UCSD-AML1 (cell line): Measurements from ENCODE around the gene E2F7.
A peak's percentile ranks its signal among the peaks of the same experiment; 100 is the strongest.

ENCODE experiments used
- DNase-seq: peaks from one replicate; lab custom pipeline; 2025; ENCODE audit not compliant: unreplicated experiment; lab: John Stamatoyannopoulos, UW

E2F7 gene

DNA sequence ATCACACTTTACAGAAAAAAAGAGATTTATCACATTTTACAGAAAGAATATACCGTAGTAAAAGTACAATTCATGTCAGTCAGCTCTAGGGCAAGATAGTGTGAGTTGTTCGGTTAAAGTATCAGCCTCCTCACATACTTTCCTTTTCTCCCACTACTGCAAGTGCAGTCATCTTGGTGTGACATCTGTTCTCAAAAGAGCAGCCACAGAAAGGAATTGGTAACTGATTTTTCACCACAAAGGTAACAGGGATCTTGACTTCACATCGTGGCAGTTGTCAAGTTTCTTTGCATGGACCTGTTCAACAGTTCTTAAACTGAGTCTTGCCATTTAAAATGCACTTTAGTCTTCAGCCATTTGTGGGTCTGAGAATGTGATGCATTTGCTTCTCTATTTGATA, 5.0 kb upstream of the E2F7 start:
- no peak for DNase-seq

DNA sequence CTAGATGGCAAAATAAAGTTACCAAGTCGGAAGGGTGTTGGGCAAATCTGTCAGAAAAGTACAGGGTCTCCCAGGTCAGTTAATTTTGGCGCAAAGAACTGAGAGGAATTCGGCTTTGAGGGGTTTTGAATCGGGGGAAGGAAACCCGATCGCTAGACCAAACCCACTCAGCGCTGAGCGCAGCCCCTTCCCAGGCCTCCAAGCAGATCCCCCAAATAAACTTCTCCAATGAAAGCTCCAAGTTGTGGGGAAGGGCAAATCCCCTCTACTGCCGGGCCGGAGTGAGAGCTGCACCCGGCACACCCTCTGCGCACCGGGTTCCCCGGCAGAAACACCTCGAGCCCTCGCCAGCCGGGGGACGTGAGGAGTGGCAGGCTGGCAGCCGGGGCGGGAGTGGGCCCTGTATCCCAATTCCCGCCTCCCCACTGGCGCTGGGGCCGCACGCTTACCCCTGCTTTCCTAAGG, 441 bp downstream of the E2F7 start:
- no peak for DNase-seq

DNA sequence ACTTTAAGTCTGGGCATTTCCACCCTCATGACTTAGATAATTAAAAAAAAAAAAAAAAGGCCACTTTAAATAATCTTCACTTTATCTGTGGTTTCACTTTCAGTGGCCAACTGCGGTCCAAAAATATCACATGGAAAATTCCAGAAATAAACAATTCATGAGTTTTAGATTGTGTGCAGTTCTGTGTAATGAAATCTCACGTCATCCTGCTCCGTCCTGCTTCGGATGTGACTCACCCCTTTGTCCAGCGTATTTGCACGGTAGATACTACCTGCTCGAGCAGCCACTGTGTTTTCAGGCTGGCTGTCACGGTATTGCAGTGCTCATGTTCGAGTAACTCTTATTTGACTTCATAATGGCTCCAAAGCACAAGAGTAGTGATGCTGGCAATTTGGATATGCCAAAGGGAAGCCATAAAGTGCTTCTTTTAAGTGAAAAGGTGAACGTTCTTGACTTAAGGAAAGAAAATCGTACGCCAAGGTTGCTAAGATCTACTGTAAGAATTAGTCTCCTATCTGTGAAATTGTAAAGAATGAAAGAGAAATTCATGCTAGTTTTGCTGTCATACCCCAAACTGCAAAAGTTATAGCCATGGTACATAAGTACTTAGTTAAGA, 2.4 kb downstream of the E2F7 start:
- DNase-seq, result no peak

DNA sequence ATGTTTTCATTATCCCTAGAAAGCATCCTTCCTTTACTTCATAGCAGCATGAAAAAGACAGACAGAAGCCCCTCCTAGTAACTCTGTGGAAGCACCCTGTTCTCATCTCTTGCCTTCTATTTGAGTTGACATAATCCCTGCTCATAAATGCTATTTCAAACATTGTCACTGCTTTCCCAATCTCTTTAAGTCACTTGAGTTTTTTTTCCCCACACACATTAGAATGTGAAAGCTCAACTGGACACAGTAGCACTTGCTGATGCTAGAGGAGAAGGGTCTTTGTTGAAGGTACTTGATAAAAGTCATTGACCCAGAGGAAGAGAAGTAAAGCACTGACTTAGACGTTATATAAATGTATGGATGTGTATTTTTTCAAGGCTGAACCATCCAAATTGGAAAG, 3.0 kb downstream of the E2F7 start:
- DNase-seq, result no peak

DNA sequence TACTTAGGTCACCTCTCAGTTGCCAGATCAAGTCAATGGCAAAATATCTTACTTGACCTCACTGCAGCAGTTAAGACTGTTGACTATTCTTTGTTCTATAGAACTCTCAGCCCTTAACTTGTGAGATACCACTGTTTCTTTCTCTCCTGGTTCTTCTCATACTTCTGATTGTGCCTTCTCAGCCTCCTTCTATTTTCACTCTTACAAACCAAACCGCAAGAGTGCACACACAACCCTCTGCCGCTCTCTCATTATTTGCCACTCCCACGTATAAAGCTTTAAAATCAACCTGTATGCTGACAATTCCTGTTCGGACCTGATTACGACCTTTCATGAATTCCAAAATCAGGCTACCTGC, 4.5 kb downstream of the E2F7 start:
- no peak for DNase-seq

DNA sequence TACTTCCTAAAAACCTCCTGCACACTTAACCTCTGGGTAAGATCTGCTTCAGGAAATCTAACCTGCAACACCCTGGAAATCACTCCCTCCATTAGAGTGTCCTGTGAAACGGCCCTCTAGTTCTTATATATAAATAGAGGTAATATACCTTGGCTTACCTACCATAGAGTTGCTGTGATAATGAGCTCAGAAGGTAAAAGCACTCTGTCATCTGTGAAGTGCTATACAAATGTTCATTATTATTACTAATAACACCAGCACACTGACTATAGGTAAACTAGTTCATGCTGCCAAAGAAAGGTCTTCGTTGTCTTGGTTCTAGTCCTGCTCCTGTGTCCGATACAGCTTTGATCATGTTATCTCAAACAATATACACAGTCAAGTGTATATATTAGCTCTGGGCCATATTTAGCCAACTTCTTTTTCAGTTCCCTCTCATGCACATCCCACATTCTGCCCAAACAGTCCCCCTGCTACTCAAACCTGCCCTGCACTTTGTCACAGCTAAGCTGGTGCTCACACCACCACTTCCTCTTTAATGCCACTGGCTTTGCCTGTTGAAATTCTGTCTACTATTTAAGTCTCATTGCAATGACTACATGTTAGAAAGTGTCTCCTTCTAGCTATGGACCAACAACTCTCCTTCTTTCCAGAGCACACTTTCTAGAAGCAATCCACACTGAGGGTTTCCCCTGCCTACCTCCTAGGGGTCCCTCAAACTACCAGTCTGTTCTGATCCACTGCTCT, 5.1 kb downstream of the E2F7 start:
- DNase-seq, result peak; percentile 18

DNA sequence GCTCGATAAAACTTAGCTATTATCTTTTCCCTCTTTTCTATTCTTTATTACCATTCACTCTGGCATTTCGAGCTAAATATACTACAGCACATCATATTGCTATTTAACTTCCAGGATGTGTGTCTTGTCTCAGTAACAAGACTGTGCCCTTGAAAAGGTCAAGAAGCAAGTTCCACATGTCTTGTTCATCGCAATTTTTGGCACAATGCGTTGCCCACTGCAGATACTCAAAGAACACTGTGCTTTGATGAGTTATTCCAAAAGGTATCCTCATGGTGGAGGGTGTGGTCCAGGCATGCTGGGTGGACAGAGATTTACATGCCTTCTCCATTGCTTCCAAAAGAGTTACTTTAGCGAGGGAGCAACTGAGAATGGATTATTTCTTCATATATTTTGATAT, 6.6 kb downstream of the E2F7 start:
- no peak for DNase-seq

DNA sequence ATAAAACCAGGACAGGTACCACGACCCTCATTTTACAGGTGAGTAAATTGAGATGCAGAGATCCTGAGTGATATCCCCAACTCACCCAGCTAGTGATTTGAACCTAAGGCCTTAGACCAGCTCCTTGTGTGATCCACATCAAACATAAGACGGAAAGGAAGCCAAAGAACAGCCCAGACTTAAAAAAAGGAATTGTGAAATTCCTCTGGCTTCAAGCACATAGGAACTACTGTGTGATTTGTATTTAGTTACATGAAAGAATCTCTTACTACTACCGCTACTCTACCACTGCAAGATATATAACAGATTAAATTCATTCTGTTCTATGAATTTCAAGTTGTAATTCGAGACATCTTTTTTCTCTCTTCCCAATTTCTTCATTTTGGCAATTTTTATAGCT, 10.5 kb downstream of the E2F7 start:
- no peak for DNase-seq

DNA sequence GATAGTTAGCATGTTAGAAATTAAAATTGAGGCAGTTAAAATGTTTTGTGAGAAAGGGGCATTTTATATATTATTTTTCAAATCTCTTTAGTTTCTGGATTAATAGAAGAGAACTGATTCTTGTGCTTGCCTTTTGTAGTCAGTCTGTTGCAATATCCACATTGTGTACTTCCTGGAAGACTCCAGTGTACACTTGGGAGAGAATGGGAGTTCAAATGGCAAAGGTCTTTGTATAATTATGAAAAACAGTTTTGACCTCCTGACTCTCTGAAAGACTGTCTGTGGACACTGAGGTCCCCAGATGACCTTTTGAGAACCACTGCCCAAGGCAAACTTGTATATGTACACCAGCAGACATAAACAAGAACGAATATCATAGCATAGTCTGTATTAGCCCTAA, 12.1 kb downstream of the E2F7 start:
- DNase-seq, result no peak

DNA sequence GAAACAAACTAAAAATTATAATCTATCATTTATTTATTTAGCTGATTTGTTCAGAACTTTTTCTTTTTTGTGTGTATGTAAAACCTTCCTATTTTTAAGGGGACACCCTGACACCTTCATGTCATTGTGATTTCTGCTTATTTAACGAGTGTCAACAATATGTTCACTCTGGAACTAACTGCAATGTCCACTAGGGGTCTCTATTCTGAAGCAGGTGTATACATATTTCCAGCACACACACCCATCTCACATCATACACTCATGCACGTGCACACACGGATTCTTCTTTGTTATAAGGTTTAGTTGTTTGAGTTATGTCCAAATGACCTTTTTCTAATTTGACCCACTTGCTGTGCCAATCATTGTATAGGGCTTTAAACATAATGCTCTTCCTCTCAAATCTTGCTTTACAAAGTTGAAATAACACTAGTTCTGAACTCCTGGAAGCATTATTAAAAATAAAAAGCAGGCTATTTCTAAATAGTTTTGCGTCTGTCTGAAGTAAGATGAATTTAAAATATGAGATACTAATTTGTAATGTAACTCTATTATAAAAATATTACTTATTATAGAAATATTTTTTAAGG, 15.5 kb downstream of the E2F7 start:
- no peak for DNase-seq

DNA sequence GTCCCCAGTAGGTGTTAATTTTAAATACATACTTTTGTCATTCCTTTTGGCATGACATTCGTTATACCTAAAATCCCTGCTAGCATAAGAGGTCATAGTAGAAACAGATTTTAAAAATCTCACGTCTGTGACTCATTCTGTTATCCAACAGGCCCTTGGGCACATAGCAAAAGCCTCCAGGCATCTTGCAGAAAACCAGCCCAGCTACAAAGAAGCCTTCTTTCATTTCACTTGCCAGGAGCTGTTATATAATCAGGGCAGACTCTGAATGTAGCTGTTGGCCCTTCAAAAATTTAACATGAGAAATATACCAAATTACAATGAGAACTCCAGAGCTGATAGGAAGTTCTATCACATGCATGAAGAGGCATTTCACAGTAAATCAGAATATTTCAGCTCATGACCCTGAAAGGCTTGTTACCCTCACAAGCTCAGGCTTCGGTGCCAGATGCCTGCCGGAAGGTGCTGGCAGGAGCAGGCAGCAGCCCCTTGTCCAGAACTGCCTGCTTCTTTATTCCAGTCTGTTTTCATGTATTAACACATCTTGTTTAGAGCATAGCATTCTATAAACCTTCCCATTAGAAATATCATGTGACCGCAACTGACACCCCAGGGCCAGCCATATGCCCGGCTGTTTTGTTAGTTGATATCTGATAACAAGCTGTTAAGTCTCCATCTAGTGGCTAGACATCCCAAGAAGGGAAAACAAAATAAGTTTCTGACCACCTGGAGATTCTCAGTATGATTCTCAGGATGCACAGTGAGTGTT, 17.8 kb downstream of the E2F7 start:
- DNase-seq, result no peak

DNA sequence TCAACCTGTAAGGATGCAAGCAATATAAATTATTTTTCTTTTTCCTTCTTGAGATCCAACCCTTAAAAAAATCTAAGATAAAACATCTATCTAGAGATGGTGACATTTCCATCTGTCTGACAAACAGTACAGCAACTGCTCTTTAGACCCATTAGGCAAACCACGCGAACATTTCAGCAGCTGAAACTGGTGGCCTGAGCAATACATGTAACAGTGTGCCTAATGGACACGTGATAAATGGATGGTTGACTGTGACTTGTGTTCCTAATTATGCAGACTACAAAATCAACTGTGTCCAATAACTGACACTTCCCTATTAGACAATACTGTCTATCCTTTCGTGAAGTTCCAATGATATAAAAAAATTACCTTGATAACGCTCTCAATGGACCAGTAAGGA, 18.9 kb downstream of the E2F7 start:
- no peak for DNase-seq

DNA sequence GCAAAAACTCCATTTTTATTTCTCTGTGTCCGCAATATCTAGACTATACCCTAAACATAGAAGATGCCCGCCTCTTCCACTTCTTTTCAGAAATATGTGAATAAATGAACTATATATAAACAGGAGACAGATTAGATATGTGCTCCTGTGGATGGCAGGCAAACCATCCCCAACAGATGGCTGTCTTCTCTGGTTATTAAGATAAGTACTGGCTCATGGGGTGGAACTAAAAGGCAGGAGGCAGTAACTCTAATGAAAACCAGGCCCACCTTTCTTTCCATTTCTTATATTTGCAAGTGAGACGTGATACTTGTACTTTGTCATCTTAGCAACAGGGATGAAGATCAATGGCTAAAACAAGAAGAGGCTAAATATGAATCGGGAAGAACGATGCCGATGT, 20.2 kb downstream of the E2F7 start:
- DNase-seq, result no peak

DNA sequence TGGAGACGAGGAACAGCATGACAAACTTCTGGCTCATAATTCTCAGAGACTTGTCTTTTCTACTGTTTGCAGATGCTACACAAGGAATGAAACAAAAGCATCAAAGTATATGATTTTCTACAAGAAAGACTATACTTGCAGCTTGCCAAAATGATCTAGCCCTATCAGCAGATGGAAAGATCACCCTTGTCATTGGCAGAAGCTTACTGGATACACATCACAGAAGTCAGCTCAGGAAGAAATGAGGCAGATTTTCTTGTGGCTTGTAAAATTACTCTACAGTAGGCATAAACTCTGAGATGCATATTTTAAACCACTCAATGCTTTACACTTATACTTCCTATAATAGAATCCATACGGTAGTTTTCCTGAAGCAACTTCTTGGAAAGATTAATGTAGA, 20.6 kb downstream of the E2F7 start:
- no peak for DNase-seq

DNA sequence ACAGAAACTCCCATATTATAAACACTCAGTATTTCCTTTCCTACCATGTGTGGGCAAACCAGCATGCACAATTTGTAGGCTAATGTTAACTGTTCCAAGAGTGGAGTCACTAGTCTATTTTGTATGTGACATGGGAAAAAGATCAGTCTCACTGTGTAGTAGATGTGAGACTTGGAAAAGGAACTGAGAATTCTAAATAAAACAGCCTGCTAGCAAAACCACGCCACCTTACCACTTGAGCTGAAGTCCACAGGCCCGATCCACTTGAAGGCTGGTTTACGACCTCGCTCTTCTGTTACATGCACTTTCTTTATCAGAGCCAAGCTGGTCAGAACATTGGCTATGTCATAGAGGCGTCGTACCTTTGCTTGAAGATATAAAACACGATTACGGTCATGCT, 22.5 kb downstream of the E2F7 start:
- DNase-seq, result no peak

DNA sequence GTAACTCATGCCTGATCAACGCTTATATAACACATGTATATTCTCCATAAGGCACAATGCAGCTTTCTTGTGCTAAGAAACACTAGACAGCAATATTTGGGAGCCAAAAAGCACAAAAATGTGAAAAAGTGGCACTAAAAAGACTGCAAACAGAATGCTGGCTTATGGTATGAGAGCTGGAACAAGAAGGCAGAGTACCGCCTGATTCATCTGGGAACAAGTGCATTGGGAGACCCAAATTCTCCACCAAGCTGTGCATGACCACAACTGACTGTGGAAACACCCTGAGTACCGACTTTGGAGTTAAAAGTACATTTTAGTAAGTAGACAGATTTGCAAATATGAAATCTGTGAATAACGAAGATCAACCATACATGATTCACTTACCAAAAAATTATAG, 25.1 kb downstream of the E2F7 start:
- DNase-seq, result no peak

DNA sequence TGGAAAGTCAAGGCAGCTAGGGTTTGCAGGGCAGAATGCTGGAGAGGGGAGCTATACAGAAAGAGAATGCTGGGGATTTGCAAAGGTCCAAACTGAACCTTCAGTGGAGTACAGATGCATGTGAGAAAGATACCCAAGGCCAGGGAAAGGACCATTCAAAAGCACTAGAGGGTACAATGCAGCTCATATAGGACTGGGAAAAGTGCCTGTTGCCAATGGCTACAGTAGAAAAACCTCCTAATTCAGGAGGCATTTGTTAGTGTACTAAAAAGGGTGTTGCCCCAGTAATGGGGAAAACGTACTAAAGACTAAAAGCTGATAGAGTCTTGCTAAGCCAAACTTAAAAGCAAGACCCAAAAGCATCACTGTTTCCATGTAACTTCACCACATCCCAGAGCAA, 30.1 kb downstream of the E2F7 start:
- no peak for DNase-seq

DNA sequence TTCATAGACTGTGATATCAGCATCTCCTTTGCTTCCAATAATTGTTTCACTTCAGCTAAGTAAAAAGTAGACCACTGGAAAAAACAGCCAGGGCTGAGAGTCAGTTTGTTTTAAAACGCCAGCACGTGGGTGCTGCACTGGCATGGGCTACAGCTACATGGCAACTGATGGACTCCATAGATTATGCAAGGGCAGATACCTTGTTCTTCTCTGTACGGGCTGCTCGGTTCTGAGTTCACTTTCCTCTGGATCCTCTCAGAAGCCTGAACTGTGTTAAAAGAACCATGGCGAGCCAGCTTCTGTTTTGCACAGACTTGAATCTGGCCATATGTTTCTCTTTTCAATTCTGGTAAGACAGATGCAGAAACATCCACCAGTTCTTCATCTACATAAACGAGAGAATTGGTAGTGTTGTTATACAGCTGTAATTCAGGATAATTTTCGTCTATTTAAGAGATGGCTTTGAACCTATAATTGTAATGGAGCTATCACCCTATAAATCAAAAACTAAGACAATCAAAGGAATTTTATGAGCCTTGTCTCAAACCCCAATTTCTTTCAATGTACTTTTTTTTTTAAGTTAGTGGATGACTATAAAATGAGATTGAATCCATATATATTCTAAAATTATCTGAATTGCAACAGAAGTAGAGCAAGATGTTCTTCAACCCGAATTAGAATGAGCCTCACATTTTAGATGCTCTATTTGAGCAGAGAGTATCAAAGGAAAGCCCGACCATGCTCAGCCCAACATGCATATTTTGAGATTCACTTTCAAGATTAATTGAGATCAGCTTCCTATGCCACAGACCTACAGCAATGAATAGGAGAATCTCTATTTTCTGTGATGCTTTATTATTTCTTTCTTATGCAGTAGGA, 31.5 kb downstream of the E2F7 start:
- no peak for DNase-seq

DNA sequence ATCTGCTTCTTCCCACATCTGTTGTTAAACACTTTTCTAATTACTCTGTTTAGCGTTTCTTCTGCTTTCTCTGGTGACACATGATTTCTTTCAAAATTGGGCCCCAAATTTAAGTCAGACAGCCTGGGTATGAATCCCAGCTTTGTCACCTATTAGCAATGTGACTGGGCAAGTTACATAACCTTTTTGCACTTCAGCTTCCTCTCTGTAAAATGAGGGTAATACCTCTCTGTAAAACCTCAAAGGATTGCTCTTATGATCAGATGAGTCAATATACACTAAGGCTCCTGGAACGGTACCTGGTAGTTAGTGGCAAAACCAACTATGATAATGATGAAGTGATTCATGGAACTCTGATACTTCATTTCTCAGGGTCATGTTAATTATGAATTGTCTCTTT, 33.0 kb downstream of the E2F7 start:
- no peak for DNase-seq

DNA sequence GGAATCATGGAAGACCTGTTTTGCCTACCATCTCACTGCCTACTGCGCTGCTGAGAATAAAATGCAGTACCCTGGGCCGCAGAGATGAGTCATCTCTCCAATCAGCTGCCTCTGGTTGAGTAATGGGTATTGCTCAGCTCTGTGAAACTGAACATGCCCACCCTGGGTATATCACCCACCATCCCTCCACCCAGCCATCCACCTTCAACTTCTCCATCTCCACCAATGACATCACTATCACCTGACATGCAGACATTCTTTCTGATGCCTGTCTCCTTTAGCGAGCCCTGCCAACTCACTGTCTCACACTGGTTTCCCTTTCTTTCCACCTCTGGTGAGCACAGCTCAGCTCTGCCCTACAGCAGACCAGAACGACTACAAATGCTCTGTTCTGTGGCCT, 33.6 kb downstream of the E2F7 start:
- no peak for DNase-seq

DNA sequence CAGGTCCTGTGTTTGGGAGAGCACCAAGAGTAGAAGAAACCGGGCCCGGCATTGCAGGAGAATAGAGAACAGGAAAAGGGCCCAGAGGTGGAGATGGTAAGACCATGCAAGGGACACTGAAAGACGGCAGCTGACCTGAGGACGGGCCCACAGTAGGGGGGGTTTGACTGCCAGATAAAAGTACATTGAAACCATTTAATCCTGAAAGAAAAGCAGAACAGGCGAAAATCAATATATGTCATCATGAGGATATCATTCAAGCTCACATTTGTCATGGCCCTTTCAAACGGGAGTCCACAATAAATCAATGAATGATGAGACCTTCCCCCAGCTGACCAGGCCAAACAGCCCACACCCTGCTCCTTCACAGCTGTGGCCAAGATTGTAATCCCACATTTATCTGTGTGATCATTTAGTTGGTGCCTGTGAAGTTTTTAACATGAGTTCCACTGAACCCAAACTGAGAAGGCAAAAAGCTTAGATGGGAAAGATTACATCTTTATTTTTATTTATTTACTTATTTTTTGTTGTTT, 39.5 kb downstream of the E2F7 start:
- no peak for DNase-seq
